Fibroblast of skin of back (primary cell): ENCODE results near the gene MAP7D3. TPM values are rescaled to one million over a fixed set of nuclear protein-coding genes. Genes with fewer than 3 reads are reported as not detected.
"Not testable (repeated sequence)": the region's sequence is repeated elsewhere in the genome, so short reads cannot be mapped to it uniquely, and the experiment has no call there.

Experiments
- DNase-seq: peaks from one replicate; pipeline ENCODE4 v3.0.0-alpha.2; 2013
- polyA plus RNA-seq, 2 experiments: library from polyadenylated mRNA; unstranded; fragments of 120-200 nt; gene quantifications; one replicate each; pipeline ENCODE4 v1.2.1, GENCODE V29; 2013; ENCODE audit not compliant: insufficient read length in 2 of 2

The MAP7D3 gene, protein sequence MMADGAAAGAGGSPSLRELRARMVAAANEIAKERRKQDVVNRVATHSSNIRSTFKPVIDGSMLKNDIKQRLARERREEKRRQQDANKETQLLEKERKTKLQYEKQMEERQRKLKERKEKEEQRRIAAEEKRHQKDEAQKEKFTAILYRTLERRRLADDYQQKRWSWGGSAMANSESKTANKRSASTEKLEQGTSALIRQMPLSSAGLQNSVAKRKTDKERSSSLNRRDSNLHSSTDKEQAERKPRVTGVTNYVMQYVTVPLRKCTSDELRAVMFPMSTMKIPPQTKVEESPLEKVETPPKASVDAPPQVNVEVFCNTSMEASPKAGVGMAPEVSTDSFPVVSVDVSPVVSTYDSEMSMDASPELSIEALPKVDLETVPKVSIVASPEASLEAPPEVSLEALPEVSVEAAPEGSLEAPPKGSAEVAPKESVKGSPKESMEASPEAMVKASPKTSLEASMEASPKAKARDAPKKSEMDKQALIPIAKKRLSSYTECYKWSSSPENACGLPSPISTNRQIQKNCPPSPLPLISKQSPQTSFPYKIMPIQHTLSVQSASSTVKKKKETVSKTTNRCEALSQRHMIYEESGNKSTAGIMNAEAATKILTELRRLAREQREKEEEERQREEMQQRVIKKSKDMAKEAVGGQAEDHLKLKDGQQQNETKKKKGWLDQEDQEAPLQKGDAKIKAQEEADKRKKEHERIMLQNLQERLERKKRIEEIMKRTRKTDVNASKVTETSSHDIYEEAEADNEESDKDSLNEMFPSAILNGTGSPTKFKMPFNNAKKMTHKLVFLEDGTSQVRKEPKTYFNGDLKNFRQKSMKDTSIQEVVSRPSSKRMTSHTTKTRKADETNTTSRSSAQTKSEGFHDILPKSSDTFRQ
- polyA plus RNA-seq (2013, experiment 1 of 2; ENCODE audit: insufficient read length), result 24.2 TPM
- 19.8 TPM for polyA plus RNA-seq (2013, experiment 2 of 2; ENCODE audit: insufficient read length)

DNA sequence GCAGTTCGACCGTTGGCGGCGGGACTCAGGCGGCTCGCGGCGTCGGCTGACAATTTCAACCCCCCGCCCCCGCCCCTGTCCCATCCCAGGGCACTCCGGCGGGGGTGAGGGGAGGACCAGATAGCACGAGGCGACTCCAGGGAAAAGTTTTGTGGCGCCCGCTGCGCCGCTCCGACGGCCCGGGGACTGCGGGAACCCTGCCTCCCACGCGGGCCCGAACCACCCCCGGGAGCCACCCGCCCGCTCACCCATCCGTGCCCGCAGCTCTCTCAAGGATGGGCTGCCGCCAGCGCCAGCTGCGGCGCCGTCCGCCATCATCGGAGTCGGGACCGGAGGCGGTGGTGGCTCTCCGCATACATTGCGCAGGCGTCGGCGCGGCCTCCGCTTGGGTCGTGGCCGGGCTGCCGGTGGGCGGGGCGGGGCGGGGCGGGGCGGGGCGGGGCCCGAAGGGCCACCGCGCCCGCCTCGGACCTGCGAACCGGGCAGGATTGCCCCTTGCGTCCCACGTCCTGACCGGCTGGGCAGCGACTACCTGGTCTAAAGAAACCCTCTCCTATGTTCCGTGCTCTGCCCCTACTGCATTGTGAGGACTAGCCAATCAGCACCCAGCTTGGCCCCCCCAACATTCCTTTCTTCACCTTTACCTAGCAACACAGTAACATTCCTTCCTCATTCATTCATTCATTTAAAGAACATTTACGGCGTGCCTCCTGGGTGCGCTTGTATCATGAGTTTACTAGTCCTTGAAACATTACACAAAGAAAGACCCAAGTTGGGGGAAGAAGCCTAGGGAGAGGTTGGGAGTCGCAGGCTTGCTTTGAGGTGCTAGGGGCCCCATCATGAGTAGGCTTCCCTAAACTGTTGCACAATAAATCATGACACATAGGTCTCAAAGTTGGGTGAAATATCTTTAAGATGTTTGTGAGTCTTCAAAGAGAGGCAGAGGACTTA, at the start of gene MAP7D3:
TSS of gene MAP7D3 (minus strand) at position 360 of the 951 bp plus-strand sequence. CDS start at position 318, 42 bp downstream.
- DNase-seq, result peak; percentile 62

DNA sequence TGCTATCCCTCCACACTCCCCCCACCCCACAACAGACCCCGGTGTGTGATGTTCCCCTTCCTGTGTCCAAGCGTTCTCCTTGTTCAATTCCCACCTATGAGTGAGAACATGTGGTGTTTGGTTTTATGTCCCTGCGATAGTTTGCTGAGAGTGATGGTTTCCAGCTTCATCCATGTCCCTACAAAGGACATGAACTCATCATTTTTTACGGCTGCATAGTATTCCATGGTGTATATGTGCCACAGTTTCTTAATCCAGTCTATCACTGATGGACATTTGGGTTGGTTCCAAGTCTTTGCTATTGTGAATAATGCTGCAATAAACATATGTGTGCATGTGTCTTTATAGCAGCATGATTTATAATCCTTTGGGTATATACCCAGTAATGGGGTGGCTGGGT, 49.5 kb upstream of the MAP7D3 start, which contains the start of gene ADGRG4:
TSS of gene ADGRG4 (plus strand) at position 243 of the 400 bp plus-strand sequence. CDS start 7,815 bp downstream, outside the sequence.
- not testable (repeated sequence) for DNase-seq

DNA sequence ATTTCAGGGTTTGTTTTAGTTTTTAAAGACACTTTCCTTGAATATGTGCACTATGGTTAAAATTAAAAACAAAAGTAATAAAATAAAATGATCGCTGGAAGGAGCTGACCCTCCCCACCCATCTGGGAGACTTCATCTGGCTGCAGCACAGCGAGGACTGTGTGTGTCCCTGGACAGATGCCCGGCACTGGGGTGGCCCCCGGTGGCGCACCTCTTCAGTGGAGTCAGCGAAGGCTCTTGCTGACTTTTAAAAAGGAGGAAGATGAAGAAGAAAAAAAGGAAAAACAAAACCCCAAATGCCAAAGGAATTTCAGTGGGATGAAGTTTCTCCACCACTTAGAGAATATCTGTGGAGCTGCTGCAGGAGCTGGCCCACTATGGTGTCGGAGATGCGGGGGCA, 44.2 kb upstream of the MAP7D3 start:
- no peak for DNase-seq

DNA sequence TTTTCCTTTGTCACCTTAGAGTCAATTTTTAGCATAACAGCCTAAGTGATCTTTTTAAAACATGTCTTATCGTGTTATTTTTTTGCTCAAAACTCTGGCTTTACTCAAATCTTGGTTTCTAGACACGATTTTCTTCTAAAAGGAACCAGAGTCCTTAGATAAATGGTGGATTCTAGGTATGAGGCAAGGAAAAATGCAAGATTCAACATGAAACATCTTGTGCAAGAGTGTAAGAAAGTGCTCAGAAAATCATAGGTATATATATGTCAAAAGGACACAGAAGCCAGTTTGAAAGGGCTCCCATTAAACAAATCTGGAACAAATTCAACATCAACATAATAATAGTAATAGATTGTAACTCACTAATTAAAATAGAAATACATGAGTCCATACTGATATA, 41.5 kb upstream of the MAP7D3 start:
- no peak for DNase-seq

DNA sequence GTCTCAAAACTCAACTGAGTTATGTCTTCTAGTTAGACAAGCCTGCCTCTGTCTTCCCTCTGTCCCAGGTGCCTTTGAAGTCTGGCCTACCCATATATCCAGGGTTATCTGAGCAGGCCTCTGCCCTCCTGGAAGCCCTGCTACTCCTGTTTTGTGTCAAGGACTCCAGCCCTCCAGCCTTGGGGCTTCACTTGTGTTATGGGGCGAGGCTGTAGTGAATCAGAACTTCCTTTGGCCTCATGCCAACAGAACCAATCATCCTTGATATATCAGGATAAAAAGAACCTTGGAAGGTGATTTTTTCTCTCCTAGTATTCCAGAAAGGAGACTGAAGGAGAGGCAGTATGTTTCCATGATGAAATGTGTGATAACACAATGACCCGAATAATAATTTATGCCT, 40.6 kb upstream of the MAP7D3 start:
- DNase-seq, result no peak

DNA sequence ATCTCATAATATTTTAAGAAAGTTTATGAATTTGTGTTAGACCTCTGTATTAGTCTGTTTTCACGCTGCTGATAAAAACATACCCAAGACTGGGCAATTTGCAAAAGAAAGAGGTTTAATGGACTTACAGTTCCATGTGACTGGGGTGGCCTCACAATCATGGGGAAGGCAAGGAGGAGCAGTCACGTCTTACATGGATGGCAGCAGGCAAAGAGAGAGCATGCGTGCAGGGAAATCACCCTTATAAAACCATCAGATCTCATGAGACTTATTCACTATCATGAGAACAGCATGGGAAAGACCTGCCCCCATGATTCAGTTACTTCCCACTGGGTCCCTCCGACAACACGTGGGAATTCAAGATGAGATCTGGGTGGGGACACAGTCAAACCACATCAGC, 35.2 kb upstream of the MAP7D3 start:
- not testable (repeated sequence) for DNase-seq

DNA sequence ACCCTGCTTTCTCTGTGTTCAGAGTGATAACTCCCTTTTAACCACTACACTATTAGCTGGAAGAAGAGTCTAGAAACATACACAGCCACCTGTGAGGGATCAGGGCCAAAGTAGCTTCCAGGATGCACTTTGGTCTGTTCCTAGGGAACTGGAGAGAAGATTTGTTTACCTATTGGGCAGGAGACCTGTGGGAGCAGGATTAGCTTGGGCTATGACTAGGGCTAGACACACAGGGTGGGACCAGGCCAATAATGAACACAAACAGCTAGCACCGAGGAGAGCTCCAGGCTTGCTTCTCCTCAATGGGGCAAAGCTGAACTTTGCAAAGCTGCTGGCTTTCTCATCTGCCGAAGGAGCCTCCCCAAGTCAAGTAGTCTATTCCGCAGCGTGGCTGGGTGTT, 24.4 kb upstream of the MAP7D3 start:
- no peak for DNase-seq

DNA sequence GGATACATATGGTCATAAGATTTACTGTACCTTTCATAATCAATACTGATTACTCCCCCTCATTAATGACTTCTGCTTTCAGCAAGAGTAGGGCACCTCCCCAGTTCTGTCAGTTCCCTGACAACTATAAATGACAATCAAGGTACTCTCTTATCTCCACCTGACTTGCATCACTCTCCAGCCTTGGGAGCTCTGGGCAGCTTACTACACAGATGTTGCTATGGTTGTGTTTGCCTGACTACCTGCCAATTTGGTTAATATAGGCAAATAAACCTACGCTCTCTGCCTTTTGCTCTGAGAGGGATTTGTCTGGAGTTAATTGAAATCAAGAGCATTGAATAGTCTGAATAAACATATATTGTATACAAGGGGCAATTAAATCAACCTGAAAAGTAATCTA, 22.8 kb upstream of the MAP7D3 start:
- no peak for DNase-seq

DNA sequence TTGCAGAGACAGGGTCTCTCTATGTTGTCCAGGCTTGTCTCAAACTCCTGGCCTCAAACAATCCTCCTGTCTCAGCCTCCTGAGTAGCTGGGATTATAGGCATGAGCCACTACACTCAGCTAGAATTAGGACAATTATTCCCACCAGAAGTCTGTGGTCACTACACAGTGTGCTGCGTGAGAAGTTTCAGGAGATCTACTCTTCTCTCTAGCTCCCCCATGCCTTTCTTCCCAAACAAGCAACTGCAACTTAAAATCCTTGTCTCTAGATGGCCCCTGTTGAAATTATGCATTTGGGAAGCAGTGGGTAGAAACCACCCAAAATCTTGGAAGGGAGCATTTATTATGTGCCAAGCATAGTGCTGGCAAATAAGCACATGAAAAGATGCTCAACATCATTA, 21.1 kb upstream of the MAP7D3 start:
- DNase-seq, result peak; percentile 18

DNA sequence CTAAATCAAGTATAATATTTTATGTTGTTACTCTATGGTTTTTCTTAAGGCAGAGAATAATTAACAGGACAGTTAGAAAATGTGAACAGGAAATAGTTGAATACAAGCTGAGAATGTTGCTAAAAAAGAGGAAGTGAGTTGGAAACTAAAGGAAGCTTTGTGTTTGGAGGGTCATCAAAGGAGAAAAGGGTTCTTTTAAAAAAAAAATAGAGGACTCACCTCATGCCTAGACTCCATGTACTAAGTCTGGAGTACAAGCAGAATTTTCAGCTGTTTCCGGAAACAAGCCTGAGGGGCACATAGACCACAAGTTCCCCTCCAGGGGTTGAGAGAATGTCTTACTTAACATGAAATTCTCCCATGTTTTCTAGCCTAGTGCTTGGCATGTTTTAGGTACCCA, 20.1 kb upstream of the MAP7D3 start:
- no peak for DNase-seq

DNA sequence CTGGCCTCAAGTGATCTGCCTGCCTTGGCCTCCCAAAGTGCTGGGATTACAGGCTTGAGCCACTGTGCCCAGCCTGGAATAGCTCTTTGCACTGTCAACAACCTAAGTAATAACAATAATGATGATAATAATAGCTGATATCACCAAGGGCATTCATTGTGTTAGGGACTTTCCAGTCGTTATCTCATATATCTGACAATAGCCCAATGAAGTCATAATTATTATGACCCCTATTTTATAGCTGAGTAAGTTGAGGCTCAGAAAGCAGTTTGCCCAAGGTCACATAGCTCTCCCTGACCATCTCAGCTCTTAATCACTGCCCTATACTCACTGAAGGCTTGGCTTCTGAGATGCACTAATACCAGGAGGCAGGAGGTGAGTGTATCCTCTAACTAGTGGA, 18.7 kb upstream of the MAP7D3 start:
- no peak for DNase-seq

DNA sequence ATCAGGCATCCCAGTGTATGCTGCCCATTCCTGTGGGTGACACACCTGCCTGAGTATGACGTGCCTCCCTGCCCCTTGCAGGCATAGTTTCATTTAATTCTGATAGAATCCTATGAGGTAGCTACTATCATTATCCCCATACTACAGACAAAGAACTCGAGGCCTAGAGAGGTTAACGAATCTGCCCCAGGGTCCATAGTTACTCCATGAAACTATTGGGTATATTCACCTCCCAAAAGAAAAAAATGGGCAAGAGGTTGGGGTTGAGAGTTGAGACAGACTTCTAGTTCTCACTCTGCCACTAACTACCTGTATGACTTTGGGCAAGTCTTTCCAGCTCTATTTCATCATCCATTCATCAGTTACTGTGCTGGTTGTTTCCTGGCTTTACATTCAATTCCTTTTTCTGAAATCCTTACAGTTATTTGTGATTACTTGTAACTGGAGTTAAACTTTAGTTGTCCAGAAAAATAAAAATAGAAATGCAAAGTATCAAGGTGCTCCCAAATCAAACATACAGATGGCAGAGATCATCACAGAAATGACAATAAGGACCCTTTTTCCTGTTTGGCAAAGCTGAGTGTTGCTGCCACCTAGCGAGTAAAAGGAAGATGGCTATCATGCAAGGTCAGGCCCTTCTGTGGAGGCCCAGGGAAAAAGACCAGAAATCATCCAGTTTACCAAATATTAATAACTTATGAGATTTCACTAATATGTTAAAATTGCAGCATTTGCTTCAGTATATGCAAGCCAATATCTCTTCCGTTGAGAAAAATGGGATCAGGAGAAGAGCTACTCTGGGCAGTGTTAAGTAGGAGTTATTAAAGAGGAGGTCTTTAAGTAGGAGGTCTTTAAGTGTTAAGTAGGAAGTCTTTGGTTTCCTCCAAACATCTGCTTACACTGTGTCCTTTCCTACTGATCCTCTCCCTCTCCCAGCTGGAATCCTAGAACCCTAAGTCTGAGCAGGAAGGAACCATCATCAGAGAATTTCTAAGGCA, 17.1 kb upstream of the MAP7D3 start:
- peak; percentile 41 for DNase-seq

DNA sequence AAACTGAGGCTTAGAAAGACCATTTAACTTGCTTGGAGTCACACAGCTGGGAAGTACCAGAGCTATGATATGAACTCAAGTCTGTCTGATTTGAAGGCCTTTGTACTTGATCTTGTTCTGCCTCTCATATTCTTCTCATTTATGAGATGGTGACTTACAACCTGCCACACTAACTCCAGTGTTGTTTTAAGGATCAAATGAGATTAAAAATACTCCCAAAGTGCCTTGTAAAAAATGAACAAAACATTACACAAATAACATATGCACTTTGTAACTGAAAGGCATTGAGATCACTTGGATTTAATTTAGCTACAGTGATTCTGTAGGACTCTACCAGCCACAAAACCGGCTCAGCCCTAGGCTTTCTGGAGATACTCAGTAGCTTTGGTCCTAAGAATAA, 15.6 kb upstream of the MAP7D3 start:
- DNase-seq, result no peak

DNA sequence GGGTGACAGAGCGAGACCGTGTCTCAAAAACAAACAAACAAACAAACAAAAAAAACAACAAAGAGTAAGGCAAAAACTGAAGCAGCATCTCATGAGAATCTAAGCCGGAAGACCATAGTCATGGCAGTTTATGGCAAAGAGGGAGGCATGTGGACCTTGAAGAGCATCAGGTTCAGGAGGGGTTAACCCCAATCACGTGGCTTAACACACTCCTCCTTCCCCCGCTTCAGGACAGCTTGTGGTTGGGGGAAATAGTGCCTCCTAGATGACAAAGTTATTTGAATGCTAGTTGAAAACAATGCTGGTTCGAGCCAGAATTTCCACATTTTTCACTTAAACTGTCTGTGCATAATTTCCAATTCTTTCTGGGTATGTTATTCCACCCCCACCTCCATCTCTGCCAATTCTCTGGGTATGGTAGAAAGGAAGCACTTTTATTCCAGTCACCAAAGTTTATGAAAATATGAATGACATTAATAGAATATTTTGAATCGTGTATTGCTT, 11.7 kb upstream of the MAP7D3 start:
- DNase-seq, result no peak

DNA sequence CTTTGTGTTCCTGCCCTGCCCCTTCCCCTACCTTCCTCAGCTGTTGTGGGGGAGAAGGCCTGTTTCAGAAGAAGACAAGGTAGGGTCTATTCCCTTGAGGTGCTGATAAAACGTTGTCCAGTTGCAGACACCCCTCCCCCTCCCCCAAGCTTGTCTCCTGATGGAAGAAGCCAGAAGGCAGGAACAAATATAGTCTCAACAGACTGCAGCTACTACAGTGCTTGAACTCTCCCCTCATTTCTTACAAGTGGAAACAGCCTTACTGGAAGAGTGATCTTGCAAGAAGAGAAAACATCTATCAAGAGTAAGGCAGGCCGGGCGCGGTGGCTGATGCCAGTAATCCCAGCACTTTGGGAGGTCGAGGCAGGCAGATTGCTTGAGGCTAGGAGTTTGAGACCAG, 11.0 kb upstream of the MAP7D3 start:
- no peak for DNase-seq

DNA sequence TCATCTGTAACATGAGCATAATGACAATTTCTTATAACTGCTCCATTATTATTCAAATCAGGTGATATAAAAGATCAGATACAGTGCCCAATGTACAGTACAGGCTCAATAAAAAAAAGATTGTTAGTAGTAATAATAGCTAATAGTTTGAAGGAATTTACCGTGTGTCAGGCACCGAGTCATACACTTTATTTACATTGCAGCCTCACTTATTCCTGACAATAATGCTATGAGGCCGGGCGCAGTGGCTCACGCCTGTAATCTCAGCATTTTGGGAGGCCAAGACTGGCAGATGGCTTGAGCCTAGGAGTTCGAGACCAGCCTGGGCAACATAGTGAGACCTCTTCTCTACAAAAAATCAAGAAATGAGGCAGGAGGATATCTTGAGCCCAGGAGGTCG, 10.1 kb upstream of the MAP7D3 start:
- peak; percentile 50 for DNase-seq

DNA sequence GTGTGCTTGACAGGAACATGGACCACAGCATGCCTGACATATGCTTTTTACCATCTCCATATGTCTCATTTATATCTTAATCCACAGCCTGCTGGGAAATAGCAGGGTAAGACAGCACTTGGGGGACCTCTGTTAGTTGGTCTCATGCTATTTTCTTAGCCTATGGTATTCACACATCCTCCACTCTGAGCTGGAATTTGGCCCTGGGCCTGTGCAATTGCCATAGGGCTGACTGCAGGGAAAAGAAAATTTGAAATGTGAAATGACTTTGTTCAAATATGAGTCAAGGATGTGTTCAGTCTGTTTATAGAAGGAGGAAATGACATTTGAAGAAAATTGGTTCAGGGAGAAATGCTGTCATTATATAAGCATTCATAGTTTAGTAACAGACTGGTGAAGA, 9.6 kb upstream of the MAP7D3 start:
- DNase-seq, result peak; percentile 96

DNA sequence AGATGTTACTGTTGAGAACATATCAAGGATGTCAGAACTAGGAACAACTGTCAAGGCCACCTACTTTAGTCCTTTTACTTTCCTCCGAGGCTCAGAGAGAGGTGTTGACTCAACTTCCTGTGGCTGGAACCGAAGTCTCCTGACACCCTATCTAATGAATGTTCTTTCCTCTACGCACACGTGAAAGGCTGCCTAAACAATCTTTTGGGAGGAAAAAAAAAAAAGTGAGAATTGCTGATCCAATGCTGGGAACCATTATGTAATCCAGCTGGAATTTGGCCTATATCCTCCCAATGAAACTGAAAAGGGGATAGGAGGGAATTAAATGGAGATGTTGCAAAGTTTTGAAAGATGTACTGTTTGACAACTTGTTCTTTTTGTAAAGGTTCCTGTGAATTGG, 8.3 kb upstream of the MAP7D3 start:
- peak; percentile 84 for DNase-seq

DNA sequence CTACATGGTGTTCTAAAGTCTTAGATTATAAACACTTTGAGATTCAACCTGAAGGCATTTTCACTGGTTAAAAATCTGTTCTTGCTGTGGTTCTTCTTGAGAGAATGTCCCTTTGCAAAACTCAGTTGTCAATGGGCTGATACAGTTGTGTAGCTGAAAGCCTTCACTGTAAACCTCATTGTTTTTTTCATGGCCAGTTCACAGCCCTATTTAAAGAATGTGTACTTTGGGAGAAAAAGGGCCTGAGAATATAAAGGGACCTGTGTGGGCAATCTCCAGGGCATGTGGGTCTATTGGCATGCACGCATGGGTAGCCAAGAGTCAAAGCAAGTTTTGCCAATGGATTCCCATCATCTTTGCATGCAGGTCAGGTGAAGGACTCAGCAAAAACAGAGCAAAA, 7.8 kb upstream of the MAP7D3 start:
- DNase-seq, result no peak

DNA sequence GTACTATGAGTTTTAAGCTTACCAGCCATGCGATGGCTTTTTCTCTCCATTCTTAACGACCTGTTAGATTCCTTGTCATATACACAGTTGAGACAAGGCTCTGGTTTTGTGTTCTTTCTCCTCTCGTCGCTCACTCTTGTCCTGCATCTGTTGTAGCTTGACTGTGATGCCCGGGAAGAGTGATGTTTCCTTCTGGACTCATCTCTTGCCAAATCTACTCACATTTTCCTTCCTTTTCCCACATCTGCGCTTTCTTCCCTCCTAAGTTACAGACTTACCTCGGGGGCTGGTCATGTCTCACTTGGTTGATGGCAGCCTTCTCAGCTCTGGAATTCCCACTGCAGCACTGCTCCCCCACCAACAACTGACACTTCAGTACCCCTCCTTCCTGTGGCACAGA, 4.8 kb upstream of the MAP7D3 start:
- no peak for DNase-seq

DNA sequence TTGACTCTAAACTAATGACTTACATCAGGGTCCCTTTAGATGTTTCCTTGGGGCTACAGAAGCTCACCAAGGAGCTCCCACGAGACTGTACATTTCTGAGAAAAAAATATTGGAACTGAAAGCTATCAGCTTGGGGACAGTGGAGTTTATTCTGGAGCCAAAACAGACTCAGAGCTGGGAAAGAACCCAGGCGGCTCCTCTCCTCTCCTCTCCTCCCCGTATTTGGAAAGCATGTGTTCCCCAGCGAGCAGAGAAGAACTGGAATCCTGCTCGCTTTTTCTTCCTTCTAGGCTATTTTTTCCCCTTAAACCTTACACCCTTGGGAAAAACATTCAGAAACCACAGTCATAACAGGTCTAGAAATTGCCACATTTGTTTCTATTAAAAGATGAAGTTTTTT, 4.3 kb upstream of the MAP7D3 start:
- DNase-seq, result no peak
